Measurements from ENCODE around the gene RMND1. TPM values are rescaled to one million over a fixed set of nuclear protein-coding genes. Genes with fewer than 3 reads are reported as not detected.

RMND1 gene
- total RNA-seq, 1 experiment from 2014 or later, result 23.3 TPM

- ATAC-seq (no peak), DNase-seq (ENCODE audit: low spot score) (no peak)
- TF ChIP-seq ZNF416 (CRISPR knock-in tag; IDR thresholded peaks at IDR 0.05) (no peak), PRDM15 (CRISPR knock-in tag; IDR thresholded peaks at IDR 0.05) (no peak), ZSCAN18 (CRISPR knock-in tag; IDR thresholded peaks at IDR 0.05) (no peak), ARID4B (CRISPR knock-in tag; IDR thresholded peaks at IDR 0.05; ENCODE audit: borderline replicate concordance) (no peak), TCF7 (CRISPR knock-in tag; IDR thresholded peaks at IDR 0.05; ENCODE audit: low read depth) (no peak), SMAD3 (CRISPR knock-in tag; IDR thresholded peaks at IDR 0.05; ENCODE audit: borderline replicate concordance) (no peak), CREM (CRISPR knock-in tag; IDR thresholded peaks at IDR 0.05) (no peak), ZNF396 (CRISPR knock-in tag; IDR thresholded peaks at IDR 0.05; ENCODE audit: borderline replicate concordance) (no peak), ATF1 (CRISPR knock-in tag; IDR thresholded peaks at IDR 0.05) (no peak), KAT7 (CRISPR knock-in tag; IDR thresholded peaks at IDR 0.05; ENCODE audit: borderline replicate concordance) (no peak), E2F4 (CRISPR knock-in tag; IDR thresholded peaks at IDR 0.05; ENCODE audit: borderline replicate concordance, low read depth) (no peak), ZNF121 (CRISPR knock-in tag; IDR thresholded peaks at IDR 0.05) (no peak), FOXJ3 (CRISPR knock-in tag; IDR thresholded peaks at IDR 0.05; ENCODE audit: borderline replicate concordance) (no peak)
- H3K9me3 Mint-ChIP-seq, result no peaks in the 10 kb centered on the region
- ChIA-PET CTCF (no interaction called here), POLR2A (no interaction called here)
- no peaks in the 10 kb centered on the region for H3K27me3 Mint-ChIP-seq (ENCODE audit: low read depth)
- H3K4me3 Mint-ChIP-seq, result no peak overlapping the region
- H3K4me1 Mint-ChIP-seq, result no peaks in the 10 kb centered on the region
- peaks cover 15% of the 10 kb centered on the region; the same call in 1 of the 2 replicates for H3K36me3 Mint-ChIP-seq
- H3K27ac Mint-ChIP-seq, result peak overlapping the region; percentile 9; the same call in 1 of the 2 replicates
Observed at GRCh38 chr6:151436300-151436699, 15.6 kb downstream of the RMND1 start.

GRCh38 chr6:151434369-151434768, 17.6 kb downstream of the RMND1 start:
- Mint-ChIP-seq H3K27ac (no peak overlapping the region), H3K4me3 (no peak overlapping the region), H3K9me3 (no peaks in the 10 kb centered on the region), H3K36me3 (peaks cover 32% of the 10 kb centered on the region), H3K4me1 (no peaks in the 10 kb centered on the region), H3K27me3 (ENCODE audit: low read depth) (no peaks in the 10 kb centered on the region)
- ATAC-seq (no peak), DNase-seq (ENCODE audit: low spot score) (no peak)
- POLR2A ChIA-PET, result no interaction called here
- CTCF ChIA-PET, result no interaction called here
- TF ChIP-seq ZMAT4 (CRISPR knock-in tag; IDR thresholded peaks at IDR 0.05) (no peak), TEAD1 (CRISPR knock-in tag; IDR thresholded peaks at IDR 0.05) (no peak), JUN (CRISPR knock-in tag; IDR thresholded peaks at IDR 0.05) (no peak), ZNF263 (CRISPR knock-in tag; IDR thresholded peaks at IDR 0.05; ENCODE audit: low read depth) (no peak), ZNF138 (CRISPR knock-in tag; conservative IDR thresholded peaks at IDR 0.05) (no peak), ZNF671 (CRISPR knock-in tag; IDR thresholded peaks at IDR 0.05) (no peak), IRF2 (CRISPR knock-in tag; IDR thresholded peaks at IDR 0.05; ENCODE audit: borderline replicate concordance, low read depth) (no peak), TEAD4 (CRISPR knock-in tag; IDR thresholded peaks at IDR 0.05) (no peak), ELF4 (CRISPR knock-in tag; IDR thresholded peaks at IDR 0.05; ENCODE audit: low read depth) (no peak), SOX15 (CRISPR knock-in tag; IDR thresholded peaks at IDR 0.05) (no peak), SMAD4 (CRISPR knock-in tag; IDR thresholded peaks at IDR 0.05) (no peak), SP1 (CRISPR knock-in tag; conservative IDR thresholded peaks at IDR 0.05) (no peak), USF2 (CRISPR knock-in tag; IDR thresholded peaks at IDR 0.05) (no peak)

Data from WTC11 (cell line).